ENCODE measurements around the gene PLEKHM3. TPM values are rescaled to one million over a fixed set of nuclear protein-coding genes. Genes with fewer than 3 reads are reported as not detected.
A peak's percentile ranks its signal among the peaks of the same experiment; 100 is the strongest.

PLEKHM3 gene
- total RNA-seq, 1 donor from 2014 or later, result 19.5 TPM

- Mint-ChIP-seq H3K4me3 (no peak overlapping the region), H3K27me3 (ENCODE audit: insufficient read depth, low read depth) (peaks cover 17% of the 10 kb centered on the region), H3K9me3 (no peaks in the 10 kb centered on the region), H3K4me1 (peaks cover 57% of the 10 kb centered on the region), H3K36me3 (no peaks in the 10 kb centered on the region), H3K27ac (no peak overlapping the region)
- H2AFZ ChIP-seq (replicated peaks), result no peak overlapping the region
- no peaks in the 10 kb centered on the region for H3K36me3 ChIP-seq
- no peaks in the 10 kb centered on the region for H4K20me1 ChIP-seq (ENCODE audit: low read depth)
- H3K4me2 ChIP-seq, result peak overlapping the region; percentile 56
- peak overlapping the region; percentile 98 for H3K27ac ChIP-seq
- H3K4me1 ChIP-seq, result peaks cover 96% of the 10 kb centered on the region
- H3K9me3 ChIP-seq (ENCODE audit: low read depth), result no peaks in the 10 kb centered on the region
- H3K9ac ChIP-seq, result no peak overlapping the region
- H3F3A ChIP-seq (ENCODE audit: low read depth), result peaks cover 98% of the 10 kb centered on the region
- peaks cover 33% of the 10 kb centered on the region for H3K79me2 ChIP-seq (ENCODE audit: low read depth)
- TF ChIP-seq EZH2phosphoT487 (IDR thresholded peaks at IDR 0.05) (no peak), EZH2 (IDR thresholded peaks at IDR 0.05) (no peak)
- TF ChIP-seq, protein P1, sequence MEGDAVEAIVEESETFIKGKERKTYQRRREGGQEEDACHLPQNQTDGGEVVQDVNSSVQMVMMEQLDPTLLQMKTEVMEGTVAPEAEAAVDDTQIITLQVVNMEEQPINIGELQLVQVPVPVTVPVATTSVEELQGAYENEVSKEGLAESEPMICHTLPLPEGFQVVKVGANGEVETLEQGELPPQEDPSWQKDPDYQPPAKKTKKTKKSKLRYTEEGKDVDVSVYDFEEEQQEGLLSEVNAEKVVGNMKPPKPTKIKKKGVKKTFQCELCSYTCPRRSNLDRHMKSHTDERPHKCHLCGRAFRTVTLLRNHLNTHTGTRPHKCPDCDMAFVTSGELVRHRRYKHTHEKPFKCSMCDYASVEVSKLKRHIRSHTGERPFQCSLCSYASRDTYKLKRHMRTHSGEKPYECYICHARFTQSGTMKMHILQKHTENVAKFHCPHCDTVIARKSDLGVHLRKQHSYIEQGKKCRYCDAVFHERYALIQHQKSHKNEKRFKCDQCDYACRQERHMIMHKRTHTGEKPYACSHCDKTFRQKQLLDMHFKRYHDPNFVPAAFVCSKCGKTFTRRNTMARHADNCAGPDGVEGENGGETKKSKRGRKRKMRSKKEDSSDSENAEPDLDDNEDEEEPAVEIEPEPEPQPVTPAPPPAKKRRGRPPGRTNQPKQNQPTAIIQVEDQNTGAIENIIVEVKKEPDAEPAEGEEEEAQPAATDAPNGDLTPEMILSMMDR (IDR thresholded peaks at IDR 0.05), result no peak
- H3K4me3 ChIP-seq, result peak overlapping the region; percentile 9
- DNase-seq (ENCODE audit: low spot score), result peak; percentile 60
- no peaks in the 10 kb centered on the region for H3K27me3 ChIP-seq
Observed at GRCh38 chr2:207897541-207898353, 127.6 kb downstream of the PLEKHM3 start.

DNA sequence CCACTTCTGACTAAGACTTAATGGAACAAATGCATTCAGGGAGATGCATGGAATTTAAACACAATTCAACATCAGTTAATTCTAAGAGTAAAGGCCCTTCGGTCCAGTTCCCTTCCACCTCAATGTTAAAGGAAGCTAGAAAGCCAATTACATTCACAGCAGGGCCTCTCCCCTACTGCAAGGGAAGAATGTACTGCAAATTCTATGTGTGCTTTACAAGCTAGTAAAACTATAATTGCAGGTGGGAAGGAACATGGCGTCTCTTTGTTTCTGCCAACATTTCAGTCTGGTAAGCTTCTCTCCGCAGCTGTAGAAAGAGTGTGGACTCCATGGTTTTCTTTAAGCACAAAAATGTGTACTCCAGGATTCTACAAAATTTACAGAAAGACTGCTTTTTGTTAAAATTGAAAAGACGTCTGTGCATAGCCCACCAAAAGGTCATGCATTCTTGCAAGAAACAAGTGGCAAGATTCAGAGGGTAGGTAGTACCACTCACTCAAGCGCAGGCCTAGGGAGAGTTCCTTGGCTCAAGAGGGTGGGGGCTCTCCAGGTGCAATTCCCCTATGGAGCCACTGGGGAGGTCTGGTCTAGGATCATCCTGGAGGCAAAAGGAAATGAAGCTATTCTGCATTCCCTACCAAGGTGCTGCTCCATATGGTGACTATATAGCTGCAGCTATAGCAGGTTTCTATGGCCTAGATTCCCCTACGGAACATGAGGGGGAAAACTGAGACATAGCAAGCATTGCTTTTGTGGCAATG lies 128.6 kb downstream of the PLEKHM3 start:
- Histone ChIP-seq H3F3A (ENCODE audit: low read depth) (peaks cover 98% of the 10 kb centered on the region), H3K4me1 (peaks cover 100% of the 10 kb centered on the region), H3K27me3 (no peaks in the 10 kb centered on the region), H2AFZ (replicated peaks) (no peak overlapping the region), H3K9ac (no peak overlapping the region), H3K36me3 (no peaks in the 10 kb centered on the region), H3K4me3 (peak overlapping the region; percentile 9), H3K9me3 (ENCODE audit: low read depth) (no peaks in the 10 kb centered on the region), H3K27ac (peak overlapping the region; percentile 98), H3K79me2 (ENCODE audit: low read depth) (peaks cover 33% of the 10 kb centered on the region), H3K4me2 (peak overlapping the region; percentile 56), H4K20me1 (ENCODE audit: low read depth) (no peaks in the 10 kb centered on the region)
- DNase-seq (ENCODE audit: low spot score), result peak; percentile 88
- Mint-ChIP-seq H3K27ac (no peak overlapping the region), H3K4me1 (peaks cover 52% of the 10 kb centered on the region), H3K36me3 (no peaks in the 10 kb centered on the region), H3K9me3 (no peaks in the 10 kb centered on the region), H3K4me3 (no peak overlapping the region), H3K27me3 (ENCODE audit: insufficient read depth, low read depth) (peaks cover 16% of the 10 kb centered on the region)
- TF ChIP-seq, protein P1 (IDR thresholded peaks at IDR 0.05), result peak; percentile 43
- TF ChIP-seq EZH2 (IDR thresholded peaks at IDR 0.05) (no peak), EZH2phosphoT487 (IDR thresholded peaks at IDR 0.05) (peak; percentile 64)

- Mint-ChIP-seq H3K4me1 (peaks cover 39% of the 10 kb centered on the region), H3K27me3 (ENCODE audit: insufficient read depth, low read depth) (peaks cover 13% of the 10 kb centered on the region), H3K36me3 (no peaks in the 10 kb centered on the region), H3K27ac (peak overlapping the region; percentile 26), H3K9me3 (no peaks in the 10 kb centered on the region), H3K4me3 (no peak overlapping the region)
- Histone ChIP-seq H3K27me3 (no peaks in the 10 kb centered on the region), H3K36me3 (no peaks in the 10 kb centered on the region), H3K9ac (no peak overlapping the region), H4K20me1 (ENCODE audit: low read depth) (no peaks in the 10 kb centered on the region), H2AFZ (replicated peaks) (no peak overlapping the region), H3K27ac (peak overlapping the region; percentile 98), H3K9me3 (ENCODE audit: low read depth) (no peaks in the 10 kb centered on the region), H3K4me2 (peak overlapping the region; percentile 56), H3F3A (ENCODE audit: low read depth) (peaks cover 97% of the 10 kb centered on the region), H3K4me3 (no peak overlapping the region), H3K4me1 (peaks cover 99% of the 10 kb centered on the region), H3K79me2 (ENCODE audit: low read depth) (peaks cover 31% of the 10 kb centered on the region)
- TF ChIP-seq EZH2phosphoT487 (IDR thresholded peaks at IDR 0.05) (no peak), EZH2 (IDR thresholded peaks at IDR 0.05) (no peak)
- TF ChIP-seq, protein P1 (IDR thresholded peaks at IDR 0.05), result no peak
- DNase-seq (ENCODE audit: low spot score), result peak; percentile 14
Observed at GRCh38 chr2:207895274-207895860, 130.0 kb downstream of the PLEKHM3 start.
